ENCODE data around the gene PALB2. TPM values are rescaled to one million over a fixed set of nuclear protein-coding genes. Genes with fewer than 3 reads are reported as not detected.

Gene PALB2
- polyA plus RNA-seq, 1 donor, result 17.3 TPM

DNA sequence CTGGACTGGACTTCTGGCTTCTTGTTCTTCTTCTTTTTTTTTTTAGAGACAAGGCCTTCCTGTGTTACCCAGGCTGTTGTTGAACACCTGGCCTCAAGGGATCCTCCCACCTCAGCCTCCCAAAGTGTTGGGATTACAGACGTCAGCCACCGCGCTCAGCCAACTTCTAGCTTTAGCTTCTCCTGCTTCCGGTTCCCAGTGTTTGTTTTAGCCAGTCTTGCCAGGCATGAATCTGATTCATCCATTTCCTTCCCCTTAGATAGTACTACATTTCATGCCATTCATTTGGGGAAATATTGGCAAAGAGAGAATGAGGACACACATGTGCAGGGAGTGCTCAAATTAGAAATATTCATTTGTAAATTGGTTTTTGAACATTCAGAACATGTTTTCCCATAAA is 32.9 kb downstream of the PALB2 start:
- H3K36me3 ChIP-seq (ENCODE audit: control insufficient read depth, insufficient read depth, low read length), result peaks cover 42% of the 10 kb centered on the region

DNA sequence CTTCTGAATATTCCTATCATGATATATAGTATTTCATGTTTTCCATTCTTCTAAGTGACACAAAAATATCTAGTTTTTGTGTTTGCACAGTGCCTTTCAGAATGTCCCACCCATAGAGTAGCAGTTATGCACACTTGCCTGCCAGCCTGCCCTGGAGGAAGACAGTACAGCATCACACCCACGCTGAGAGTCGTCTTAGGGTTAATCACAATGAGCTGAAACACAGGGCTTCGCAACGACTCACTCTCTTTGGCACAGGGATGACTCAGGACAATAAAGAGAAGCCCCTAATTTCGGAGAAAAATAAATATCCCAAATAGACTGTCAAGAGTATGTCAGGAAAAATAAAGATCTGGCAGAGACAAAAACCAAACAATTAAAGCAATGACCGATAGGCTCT is 33.4 kb downstream of the PALB2 start:
- Histone ChIP-seq H3K4me3 (ENCODE audit: low read length) (no peak overlapping the region), H3K9me3 (ENCODE audit: control insufficient read depth, low read depth, low read length) (no peaks in the 10 kb centered on the region), H3K4me1 (ENCODE audit: control insufficient read depth, insufficient read depth, low read length) (no peaks in the 10 kb centered on the region), H3K27ac (ENCODE audit: low read length) (no peak overlapping the region), H3K27me3 (ENCODE audit: control insufficient read depth, insufficient read depth, low read length) (no peaks in the 10 kb centered on the region), H3K36me3 (ENCODE audit: control insufficient read depth, insufficient read depth, low read length) (peaks cover 40% of the 10 kb centered on the region)
- DNase-seq, result no peak
- WGBS (ENCODE audit: insufficient coverage, low lambda C conversion rate), result no CpG with 5 or more reads among the region's 6 CpGs

More for the DNA sequence above, 32.9 kb downstream of the PALB2 start:
- no peaks in the 10 kb centered on the region for H3K27me3 ChIP-seq (ENCODE audit: control insufficient read depth, insufficient read depth, low read length)
- no peaks in the 10 kb centered on the region for H3K9me3 ChIP-seq (ENCODE audit: control insufficient read depth, low read depth, low read length)
- 91% methylated on average over 4 of the region's 4 CpGs for WGBS (ENCODE audit: insufficient coverage, low lambda C conversion rate)
- DNase-seq, result no peak
- no peak overlapping the region for H3K27ac ChIP-seq (ENCODE audit: low read length)
- H3K4me1 ChIP-seq (ENCODE audit: control insufficient read depth, insufficient read depth, low read length), result no peaks in the 10 kb centered on the region
- H3K4me3 ChIP-seq (ENCODE audit: low read length), result no peak overlapping the region

DNA sequence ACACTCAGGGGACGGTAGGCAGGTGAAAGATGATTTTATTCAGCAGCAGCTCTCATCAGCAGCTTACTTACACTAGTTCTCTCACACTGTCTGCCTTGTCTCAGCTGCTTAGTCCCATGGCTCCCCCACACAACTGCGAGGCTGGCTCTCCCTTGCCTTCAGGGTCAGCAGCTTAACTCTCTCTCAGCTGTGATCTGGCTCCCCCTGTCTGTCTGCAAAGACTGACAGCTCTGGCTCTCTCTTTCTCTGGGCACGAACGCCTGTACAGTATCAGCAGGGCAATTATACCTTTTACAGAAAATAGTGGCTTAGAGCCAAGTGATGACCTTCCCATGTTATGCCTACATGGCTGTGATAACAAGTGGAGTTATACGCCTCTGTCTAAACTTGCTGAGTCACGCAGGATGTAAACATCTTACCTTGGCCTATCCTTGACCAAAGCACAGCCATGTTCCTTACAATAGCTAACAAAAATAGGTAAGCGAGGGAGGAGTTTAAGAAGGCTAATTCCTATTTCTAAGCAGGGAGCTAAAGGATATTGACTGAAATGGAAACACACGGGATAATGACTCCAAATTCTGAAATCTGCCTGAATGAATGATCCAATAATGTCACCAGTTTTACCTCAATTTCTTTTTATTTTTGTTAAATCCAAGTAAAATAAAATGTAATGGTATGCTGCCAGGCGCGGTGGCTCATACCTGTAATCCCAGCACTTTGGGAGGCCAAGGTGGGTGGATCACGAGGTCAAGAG is 43.9 kb downstream of the PALB2 start:
- peak; percentile 50 to 58 for DNase-seq
- Histone ChIP-seq H3K27me3 (ENCODE audit: control insufficient read depth, insufficient read depth, low read length) (no peaks in the 10 kb centered on the region), H3K4me3 (ENCODE audit: low read length) (no peak overlapping the region), H3K9me3 (ENCODE audit: control insufficient read depth, low read depth, low read length) (no peaks in the 10 kb centered on the region), H3K27ac (ENCODE audit: low read length) (peak overlapping the region; percentile 30), H3K36me3 (ENCODE audit: control insufficient read depth, insufficient read depth, low read length) (peaks cover 22% of the 10 kb centered on the region), H3K4me1 (ENCODE audit: control insufficient read depth, insufficient read depth, low read length) (no peaks in the 10 kb centered on the region)
- 25% methylated on average over 1 of the region's 11 CpGs for WGBS (ENCODE audit: insufficient coverage, low lambda C conversion rate)

DNA sequence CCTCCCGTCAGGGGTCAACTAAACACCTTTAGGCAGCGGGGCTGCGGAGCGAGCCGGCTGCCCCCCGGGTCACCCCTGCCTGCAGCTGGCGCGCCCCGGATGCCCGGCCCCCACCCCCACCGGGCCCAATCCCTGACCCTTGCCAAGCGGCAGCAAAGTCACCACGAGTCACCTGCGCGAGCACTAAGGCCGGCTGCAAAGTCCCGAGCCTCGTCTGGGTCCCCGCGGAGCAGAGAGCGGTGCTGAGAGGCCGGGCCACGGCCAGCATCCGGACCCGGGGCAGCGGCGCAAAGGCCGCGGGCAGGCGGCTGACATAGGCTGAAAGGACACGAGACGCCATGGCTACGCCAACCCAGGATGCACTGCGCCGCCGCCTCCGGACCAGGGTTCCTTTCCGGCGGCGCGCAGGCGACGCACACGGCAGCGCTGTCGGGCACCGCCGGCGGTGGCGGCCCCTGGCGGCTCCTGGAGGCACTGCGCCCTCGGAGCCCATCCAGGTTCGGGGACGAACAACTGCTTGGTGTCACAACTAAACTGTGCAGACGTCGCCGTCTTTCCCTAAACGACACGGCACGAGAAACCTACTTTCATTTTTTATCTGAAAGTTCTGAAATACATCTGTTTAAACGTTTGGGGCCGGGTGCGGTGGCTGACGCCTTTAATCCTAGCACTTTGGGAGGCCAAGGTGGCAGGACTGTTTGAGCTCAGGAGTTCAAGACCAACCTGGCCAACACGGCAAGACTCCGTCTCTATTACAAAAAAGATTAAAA is 45.0 kb downstream of the PALB2 start, which contains the start of gene NDUFAB1:
TSS of gene NDUFAB1 (minus strand) at position 366 of the 770 bp plus-strand sequence. CDS start at position 340, 26 bp downstream.
- no peaks in the 10 kb centered on the region for H3K27me3 ChIP-seq (ENCODE audit: control insufficient read depth, insufficient read depth, low read length)

DNA sequence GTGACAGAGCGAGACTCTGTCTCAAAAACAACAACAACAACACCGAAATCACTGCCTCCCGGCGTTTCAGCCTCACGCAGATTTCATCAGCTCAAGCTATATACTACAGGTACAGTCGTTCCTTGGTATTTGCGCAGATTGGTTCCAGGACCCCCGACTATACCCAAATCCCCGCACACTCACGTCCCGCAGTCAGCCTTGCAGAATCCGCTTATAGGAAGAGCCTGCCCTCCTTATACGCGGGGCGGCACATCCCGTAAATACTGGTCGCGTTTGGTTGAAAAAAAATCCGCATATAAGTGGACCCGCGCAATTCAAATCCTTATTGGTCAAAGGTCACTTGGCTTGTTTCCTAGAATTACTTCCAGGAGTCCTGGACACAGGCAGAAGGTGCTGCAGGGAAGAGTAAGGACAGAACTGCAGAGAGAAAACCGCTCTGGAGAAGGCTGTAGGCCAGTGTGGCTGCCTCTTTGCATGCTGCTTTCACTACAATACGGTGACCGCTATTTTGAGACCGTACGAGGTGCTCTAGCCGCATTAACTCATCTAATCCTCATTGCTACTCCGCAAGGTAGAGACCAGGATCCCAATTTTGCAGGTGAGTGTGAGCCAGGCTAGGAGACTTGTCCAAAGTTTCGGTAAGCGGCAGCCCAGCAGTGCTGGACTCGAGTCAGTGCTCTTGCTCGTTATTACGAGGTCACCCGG is 45.7 kb downstream of the PALB2 start:
- DNase-seq, result peak; percentile 43 to 64
- Histone ChIP-seq H3K27me3 (ENCODE audit: control insufficient read depth, insufficient read depth, low read length) (no peaks in the 10 kb centered on the region), H3K4me3 (ENCODE audit: low read length) (peak overlapping the region; percentile 93), H3K9me3 (ENCODE audit: control insufficient read depth, low read depth, low read length) (no peaks in the 10 kb centered on the region), H3K36me3 (ENCODE audit: control insufficient read depth, insufficient read depth, low read length) (peaks cover 34% of the 10 kb centered on the region), H3K4me1 (ENCODE audit: control insufficient read depth, insufficient read depth, low read length) (no peaks in the 10 kb centered on the region), H3K27ac (ENCODE audit: low read length) (peak overlapping the region; percentile 42)
- WGBS (ENCODE audit: insufficient coverage, low lambda C conversion rate), result 0% methylated on average over 1 of the region's 34 CpGs

More for the DNA sequence above, 45.0 kb downstream of the PALB2 start, which contains the start of gene NDUFAB1:
- H3K4me3 ChIP-seq (ENCODE audit: low read length), result peak within 1 kb of the TSS; percentile 93
- peak; percentile 89 to 94 for DNase-seq
- no peaks in the 10 kb centered on the region for H3K4me1 ChIP-seq (ENCODE audit: control insufficient read depth, insufficient read depth, low read length)
- 80% methylated on average over 1 of the region's 67 CpGs for WGBS (ENCODE audit: insufficient coverage, low lambda C conversion rate)
- no peaks in the 10 kb centered on the region for H3K9me3 ChIP-seq (ENCODE audit: control insufficient read depth, low read depth, low read length)
- H3K36me3 ChIP-seq (ENCODE audit: control insufficient read depth, insufficient read depth, low read length), result peaks cover 27% of the 10 kb centered on the region
- peak within 1 kb of the TSS; percentile 42 for H3K27ac ChIP-seq (ENCODE audit: low read length)

DNA sequence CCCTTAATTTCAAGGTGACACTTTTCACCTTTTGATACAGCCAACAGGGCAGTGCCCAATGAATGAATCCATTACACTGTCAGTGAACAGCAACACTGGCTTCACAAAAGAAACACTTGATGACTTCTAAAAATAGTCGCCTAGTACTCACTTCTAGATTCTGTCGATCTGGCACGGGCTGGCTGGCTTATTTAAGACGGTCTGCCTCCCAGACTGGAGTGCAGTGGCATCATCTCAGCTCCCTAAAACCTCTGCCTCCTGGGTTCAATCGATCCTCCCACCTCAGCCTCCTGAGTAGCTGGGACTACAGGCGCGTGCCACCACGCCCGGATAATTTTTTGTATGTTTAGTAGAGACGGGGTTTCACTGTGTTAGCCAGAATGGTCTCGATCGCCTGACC is 46.9 kb downstream of the PALB2 start:
- Histone ChIP-seq H3K27me3 (ENCODE audit: control insufficient read depth, insufficient read depth, low read length) (no peaks in the 10 kb centered on the region), H3K4me3 (ENCODE audit: low read length) (no peak overlapping the region), H3K9me3 (ENCODE audit: control insufficient read depth, low read depth, low read length) (no peaks in the 10 kb centered on the region), H3K27ac (ENCODE audit: low read length) (no peak overlapping the region), H3K4me1 (ENCODE audit: control insufficient read depth, insufficient read depth, low read length) (no peaks in the 10 kb centered on the region), H3K36me3 (ENCODE audit: control insufficient read depth, insufficient read depth, low read length) (peaks cover 46% of the 10 kb centered on the region)
- DNase-seq, result no peak
- WGBS (ENCODE audit: insufficient coverage, low lambda C conversion rate), result no CpG with 5 or more reads among the region's 12 CpGs

DNA sequence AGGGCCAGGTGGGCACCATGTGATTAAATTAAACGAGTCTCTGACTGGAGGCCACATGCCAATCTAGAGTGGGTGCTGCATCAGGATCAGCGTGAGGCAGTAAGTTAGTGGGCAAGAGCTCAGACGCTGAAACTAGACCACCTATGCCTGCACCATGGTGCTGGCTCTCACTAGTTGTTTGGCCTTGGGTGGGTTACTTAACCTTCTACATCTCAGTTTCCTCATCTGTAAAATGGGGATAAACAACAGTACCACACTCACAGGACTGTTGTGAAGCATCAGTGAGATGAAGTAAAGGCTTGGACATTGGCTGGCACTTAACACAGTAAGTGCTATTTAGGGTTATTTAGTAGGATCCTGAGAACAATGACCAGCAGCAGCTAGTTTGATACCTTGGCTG is 50.9 kb downstream of the PALB2 start:
- H3K9me3 ChIP-seq (ENCODE audit: control insufficient read depth, low read depth, low read length), result no peaks in the 10 kb centered on the region
- no peak overlapping the region for H3K4me3 ChIP-seq (ENCODE audit: low read length)
- no peaks in the 10 kb centered on the region for H3K27me3 ChIP-seq (ENCODE audit: control insufficient read depth, insufficient read depth, low read length)
- H3K27ac ChIP-seq (ENCODE audit: low read length), result no peak overlapping the region
- DNase-seq, result no peak
- no peaks in the 10 kb centered on the region for H3K4me1 ChIP-seq (ENCODE audit: control insufficient read depth, insufficient read depth, low read length)
- peaks cover 77% of the 10 kb centered on the region for H3K36me3 ChIP-seq (ENCODE audit: control insufficient read depth, insufficient read depth, low read length)
- no CpG with 5 or more reads among the region's 3 CpGs for WGBS (ENCODE audit: insufficient coverage, low lambda C conversion rate)

DNA sequence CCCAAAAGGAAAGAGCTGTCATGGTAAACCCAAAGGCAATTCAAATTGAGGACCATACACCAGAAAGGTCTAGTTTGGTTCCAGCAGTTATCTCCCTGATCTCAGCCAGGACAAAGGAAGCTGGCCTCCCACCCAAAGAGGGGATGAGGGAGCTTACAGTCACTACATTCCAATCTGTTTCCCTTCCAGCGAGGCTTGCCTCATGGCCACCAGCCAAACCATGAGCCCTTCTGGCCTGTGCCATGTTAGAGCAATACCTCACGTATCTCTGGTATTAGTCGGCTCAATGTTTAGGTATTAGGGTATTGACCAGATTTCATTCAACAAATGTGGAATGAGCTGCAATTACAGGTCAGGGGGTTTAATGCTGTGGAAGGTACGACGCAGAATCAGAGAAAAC is 53.4 kb downstream of the PALB2 start:
- Histone ChIP-seq H3K4me3 (ENCODE audit: low read length) (no peak overlapping the region), H3K36me3 (ENCODE audit: control insufficient read depth, insufficient read depth, low read length) (peaks cover 75% of the 10 kb centered on the region), H3K9me3 (ENCODE audit: control insufficient read depth, low read depth, low read length) (no peaks in the 10 kb centered on the region), H3K27me3 (ENCODE audit: control insufficient read depth, insufficient read depth, low read length) (no peaks in the 10 kb centered on the region), H3K4me1 (ENCODE audit: control insufficient read depth, insufficient read depth, low read length) (no peaks in the 10 kb centered on the region), H3K27ac (ENCODE audit: low read length) (no peak overlapping the region)
- WGBS (ENCODE audit: insufficient coverage, low lambda C conversion rate), result no CpG with 5 or more reads among the region's 5 CpGs
- DNase-seq, result no peak

DNA sequence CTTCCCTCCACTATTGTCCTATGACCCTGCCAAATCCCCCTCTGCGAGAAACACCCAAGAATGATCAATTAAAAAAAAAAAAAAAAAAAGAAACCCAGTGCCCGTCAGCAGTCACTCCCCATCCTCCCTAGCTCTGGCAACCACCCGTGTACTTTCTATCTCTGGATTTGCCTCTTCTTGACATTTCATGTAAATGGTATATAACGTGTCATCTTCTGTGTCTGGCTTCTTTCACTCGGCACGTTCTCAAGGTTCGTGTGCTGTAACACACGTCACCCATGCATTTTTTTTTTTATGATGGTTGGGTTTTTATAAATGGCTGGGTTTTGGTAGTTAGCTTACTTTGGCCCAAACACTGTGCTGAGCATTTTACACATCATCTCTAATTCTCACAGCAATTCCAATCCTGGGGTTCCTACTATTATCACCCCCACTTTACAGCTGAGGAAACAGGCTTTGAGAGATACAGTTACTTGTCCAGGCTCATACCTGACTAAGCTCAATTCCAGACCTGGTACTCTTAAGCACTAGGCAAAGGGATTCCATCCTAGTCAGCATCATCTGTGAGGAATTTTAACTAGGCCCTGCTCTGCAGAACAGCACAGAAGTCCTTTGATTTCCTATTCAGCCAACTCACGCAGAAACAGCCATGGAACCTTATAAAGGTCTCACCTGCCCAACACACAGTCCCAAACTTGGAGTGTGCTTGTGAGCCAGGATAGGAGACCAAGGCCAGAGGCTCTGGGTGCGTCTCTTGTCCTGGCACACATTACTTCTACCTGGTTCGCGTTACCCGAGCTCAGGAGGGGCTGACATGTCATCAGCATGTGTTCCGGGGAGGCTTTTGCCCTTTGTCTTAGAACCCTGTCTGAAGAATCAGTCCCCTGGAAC is 56.7 kb downstream of the PALB2 start:
- H3K27ac ChIP-seq (ENCODE audit: low read length), result no peak overlapping the region
- H3K9me3 ChIP-seq (ENCODE audit: control insufficient read depth, low read depth, low read length), result no peaks in the 10 kb centered on the region
- H3K36me3 ChIP-seq (ENCODE audit: control insufficient read depth, insufficient read depth, low read length), result peaks cover 57% of the 10 kb centered on the region
- DNase-seq, result no peak
- no peak overlapping the region for H3K4me3 ChIP-seq (ENCODE audit: low read length)
- H3K4me1 ChIP-seq (ENCODE audit: control insufficient read depth, insufficient read depth, low read length), result no peaks in the 10 kb centered on the region
- 89% methylated on average over 5 of the region's 14 CpGs for WGBS (ENCODE audit: insufficient coverage, low lambda C conversion rate)
- H3K27me3 ChIP-seq (ENCODE audit: control insufficient read depth, insufficient read depth, low read length), result no peaks in the 10 kb centered on the region
